Activated naive CD4-positive, alpha-beta T cell treated with anti-CD3 and anti-CD28 coated beads, Interleukin-2, amount 50 U/mL, for 24 hours (primary cell): ENCODE data around the gene COX6B1.
"Not testable (repeated sequence)": the region's sequence is repeated elsewhere in the genome, so short reads cannot be mapped to it uniquely, and the experiment has no call there.

Experiments used
- H3K27ac Mint-ChIP-seq: one replicate; pipeline ENCODE4 v1.8.0; 2021; ENCODE audit warnings: mild to moderate bottlenecking, mixed read lengths
- H3K27me3 Mint-ChIP-seq: one replicate; pipeline ENCODE4 v1.8.0; 2021; ENCODE audit warnings: mixed read lengths
- H3K36me3 Mint-ChIP-seq: one replicate; pipeline ENCODE4 v1.8.0; 2021; ENCODE audit warnings: mixed read lengths
- H3K4me1 Mint-ChIP-seq: one replicate; pipeline ENCODE4 v1.8.0; 2021; ENCODE audit warnings: mixed read lengths
- H3K4me3 Mint-ChIP-seq: one replicate; pipeline ENCODE4 v1.8.0; 2021; ENCODE audit warnings: mild to moderate bottlenecking, mixed read lengths
- H3K9me3 Mint-ChIP-seq: one replicate; pipeline ENCODE4 v1.8.0; 2021; ENCODE audit warnings: mixed read lengths

Gene COX6B1

GRCh38 chr19:35648017-35648961 lies at the start of gene COX6B1:
Gene COX6B1 (plus strand): TSS chr19:35648323. CDS start chr19:35651244, 2,921 bp downstream.
- no peaks in the 10 kb centered on the region for H3K36me3 Mint-ChIP-seq
- peaks cover 50% of the 10 kb centered on the region for H3K4me1 Mint-ChIP-seq
- H3K9me3 Mint-ChIP-seq, result no peaks in the 10 kb centered on the region
- peak within 1 kb of the TSS; percentile 98 for H3K4me3 Mint-ChIP-seq
- H3K27me3 Mint-ChIP-seq, result no peaks in the 10 kb centered on the region
- H3K27ac Mint-ChIP-seq, result peak within 1 kb of the TSS; percentile 95

- Mint-ChIP-seq H3K9me3 (no peaks in the 10 kb centered on the region), H3K4me1 (no peaks in the 10 kb centered on the region), H3K27ac (no peak overlapping the region), H3K27me3 (peaks cover 2% of the 10 kb centered on the region), H3K4me3 (no peak overlapping the region), H3K36me3 (no peaks in the 10 kb centered on the region)
Measured at GRCh38 chr19:35601971-35602370, 46.2 kb upstream of the COX6B1 start.

DNA sequence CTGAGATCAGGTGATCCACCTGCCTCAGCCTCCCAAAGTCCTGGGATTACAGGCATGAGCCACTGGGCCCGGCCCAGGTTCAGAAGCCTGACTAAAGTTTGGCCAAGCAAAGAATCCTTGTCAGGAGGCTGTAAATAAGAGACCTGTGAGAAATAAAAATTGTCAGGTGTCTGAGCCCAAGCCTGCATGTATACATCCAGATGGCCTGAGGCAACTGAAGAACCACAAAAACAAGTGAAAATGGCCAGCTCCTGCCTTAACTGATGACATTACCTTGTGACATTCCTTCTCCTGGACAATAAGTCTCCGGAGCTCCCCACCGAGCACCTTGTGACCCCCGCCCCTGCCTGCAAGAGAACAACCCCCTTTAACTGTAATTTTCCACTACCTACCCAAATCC lies 43.7 kb upstream of the COX6B1 start:
- H3K27me3 Mint-ChIP-seq, H3K4me1 Mint-ChIP-seq, H3K27ac Mint-ChIP-seq, H3K36me3 Mint-ChIP-seq, H3K4me3 Mint-ChIP-seq, H3K9me3 Mint-ChIP-seq: not testable (repeated sequence)

- H3K9me3 Mint-ChIP-seq, H3K4me3 Mint-ChIP-seq, H3K27me3 Mint-ChIP-seq, H3K27ac Mint-ChIP-seq, H3K36me3 Mint-ChIP-seq: not testable (repeated sequence)
- H3K4me1 Mint-ChIP-seq, result peaks cover 21% of the 10 kb centered on the region
Measured at GRCh38 chr19:35607170-35607569, 41.0 kb upstream of the COX6B1 start.

GRCh38 chr19:35607661-35608060 lies 40.5 kb upstream of the COX6B1 start:
- H3K4me1 Mint-ChIP-seq, result peaks cover 25% of the 10 kb centered on the region
- no peak overlapping the region for H3K27ac Mint-ChIP-seq
- no peak overlapping the region for H3K4me3 Mint-ChIP-seq
- H3K36me3 Mint-ChIP-seq, result no peaks in the 10 kb centered on the region
- H3K9me3 Mint-ChIP-seq, result peaks cover 6% of the 10 kb centered on the region
- no peaks in the 10 kb centered on the region for H3K27me3 Mint-ChIP-seq

DNA sequence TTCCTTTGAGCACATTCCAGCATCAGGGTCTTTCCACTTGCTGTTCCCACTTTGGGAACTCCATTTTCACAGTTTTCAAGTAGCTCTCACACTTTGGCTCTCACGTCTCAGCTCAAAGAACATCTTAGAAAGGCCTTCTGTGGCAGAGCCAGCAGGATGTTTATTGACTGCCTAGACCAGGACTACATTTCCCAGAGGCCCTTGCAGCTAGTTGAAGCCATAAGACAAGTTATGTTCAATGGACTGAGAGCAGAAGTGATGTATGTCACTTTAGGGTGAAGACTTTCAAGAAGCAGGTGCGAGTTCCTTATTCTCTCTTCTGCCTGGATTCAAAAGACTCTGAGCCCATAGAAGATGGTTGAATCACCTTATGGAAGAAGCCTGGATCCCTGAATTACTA lies 39.9 kb upstream of the COX6B1 start:
- peaks cover 6% of the 10 kb centered on the region for H3K9me3 Mint-ChIP-seq
- no peak overlapping the region for H3K4me3 Mint-ChIP-seq
- H3K4me1 Mint-ChIP-seq, result peaks cover 25% of the 10 kb centered on the region
- H3K27ac Mint-ChIP-seq, result peak overlapping the region; percentile 81
- H3K36me3 Mint-ChIP-seq, result no peaks in the 10 kb centered on the region
- no peaks in the 10 kb centered on the region for H3K27me3 Mint-ChIP-seq

GRCh38 chr19:35609851-35610353 lies 38.2 kb upstream of the COX6B1 start:
- peaks cover 32% of the 10 kb centered on the region for H3K4me1 Mint-ChIP-seq

DNA sequence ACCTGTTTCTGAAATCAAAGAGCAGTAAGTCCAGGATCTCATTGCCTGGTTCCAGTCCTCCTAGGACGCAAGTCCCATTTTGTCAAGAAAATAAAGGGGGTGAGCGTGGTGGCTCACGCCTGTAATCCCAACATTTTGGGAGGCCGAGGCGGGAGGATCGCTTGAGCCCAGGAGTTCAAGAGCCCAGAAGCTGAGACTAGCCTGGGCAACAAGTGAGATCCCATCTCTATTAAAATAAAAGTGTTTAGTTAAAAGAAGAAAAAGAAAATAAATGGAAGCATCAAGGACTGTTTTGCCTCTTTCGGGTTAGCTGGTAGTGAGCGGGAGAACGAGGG lies 35.9 kb upstream of the COX6B1 start:
- Mint-ChIP-seq H3K27me3 (no peaks in the 10 kb centered on the region), H3K36me3 (peaks cover 3% of the 10 kb centered on the region), H3K4me3 (peak overlapping the region; percentile 89), H3K9me3 (peaks cover 6% of the 10 kb centered on the region), H3K27ac (peak overlapping the region; percentile 98), H3K4me1 (peaks cover 32% of the 10 kb centered on the region)

More at GRCh38 chr19:35609851-35610353, 38.2 kb upstream of the COX6B1 start:
- Mint-ChIP-seq H3K36me3 (no peaks in the 10 kb centered on the region), H3K27me3 (no peaks in the 10 kb centered on the region), H3K9me3 (peaks cover 6% of the 10 kb centered on the region), H3K27ac (peak overlapping the region; percentile 95), H3K4me3 (peak overlapping the region; percentile 61)

DNA sequence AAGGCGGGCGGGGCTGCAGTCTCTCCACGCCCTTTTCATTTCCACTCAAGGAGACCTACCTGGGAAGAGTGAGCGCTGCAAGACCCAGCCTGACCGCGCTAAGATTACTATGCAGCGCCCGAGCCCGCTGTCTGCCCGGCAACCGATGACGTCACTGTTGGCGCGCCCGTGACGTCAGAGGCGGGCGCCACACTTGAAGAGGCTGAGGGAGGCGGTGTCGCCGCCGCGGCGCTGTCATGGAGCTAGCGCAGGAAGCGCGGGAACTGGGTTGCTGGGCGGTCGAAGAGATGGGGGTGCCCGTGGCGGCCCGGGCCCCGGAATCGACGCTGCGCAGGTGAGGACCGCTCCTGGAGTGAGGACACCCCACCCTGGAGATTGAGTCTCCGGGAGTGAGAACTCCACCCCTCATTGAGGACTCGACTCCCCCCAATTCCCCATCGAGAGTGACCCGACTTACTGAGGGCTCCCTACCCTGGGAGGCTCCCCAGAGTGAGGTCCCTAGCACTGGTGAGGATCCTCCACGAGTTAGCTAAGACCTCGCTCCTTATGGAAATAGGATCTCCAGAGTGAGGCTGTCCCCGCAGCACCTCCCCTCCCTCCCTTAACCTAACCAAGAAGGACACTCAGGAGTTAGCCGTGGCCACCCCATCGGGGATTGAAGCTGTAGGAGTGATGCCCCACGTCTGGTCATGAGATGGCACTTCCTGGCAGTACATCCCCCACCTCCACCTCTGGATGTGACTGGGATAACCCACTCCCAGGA lies 35.4 kb upstream of the COX6B1 start, which contains the start of gene HAUS5:
Gene HAUS5, plus strand, starts transcription at position 177 of the 763 bp plus-strand sequence. Its CDS starts 60 bp downstream, at position 237.
- Mint-ChIP-seq H3K4me3 (peak within 1 kb of the TSS; percentile 89), H3K4me1 (peaks cover 32% of the 10 kb centered on the region), H3K36me3 (peaks cover 3% of the 10 kb centered on the region), H3K9me3 (peaks cover 6% of the 10 kb centered on the region), H3K27ac (peak within 1 kb of the TSS; percentile 98), H3K27me3 (no peaks in the 10 kb centered on the region)

GRCh38 chr19:35613574-35613973 lies 34.5 kb upstream of the COX6B1 start:
- Mint-ChIP-seq H3K36me3 (peaks cover 3% of the 10 kb centered on the region), H3K9me3 (peaks cover 2% of the 10 kb centered on the region), H3K27me3 (no peaks in the 10 kb centered on the region), H3K4me3 (peak overlapping the region; percentile 89), H3K4me1 (peaks cover 30% of the 10 kb centered on the region), H3K27ac (peak overlapping the region; percentile 62)

DNA sequence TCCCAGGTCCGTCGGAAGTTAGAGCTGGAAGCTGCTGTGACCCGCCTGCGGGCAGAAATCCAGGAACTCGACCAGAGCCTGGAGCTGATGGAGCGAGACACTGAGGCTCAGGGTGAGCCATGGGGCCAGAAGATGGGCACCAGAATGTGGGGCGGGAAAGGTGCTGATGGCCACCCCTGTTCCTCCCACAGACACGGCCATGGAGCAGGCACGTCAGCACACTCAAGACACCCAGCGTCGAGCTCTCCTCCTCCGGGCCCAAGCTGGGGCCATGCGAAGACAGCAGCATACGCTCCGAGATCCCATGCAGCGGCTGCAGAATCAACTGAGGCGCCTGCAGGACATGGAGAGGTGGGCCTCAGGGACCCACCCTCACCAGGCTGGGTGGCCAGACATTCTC lies 33.1 kb upstream of the COX6B1 start:
- no peak overlapping the region for H3K4me3 Mint-ChIP-seq
- H3K27ac Mint-ChIP-seq, result no peak overlapping the region
- peaks cover 3% of the 10 kb centered on the region for H3K36me3 Mint-ChIP-seq
- no peaks in the 10 kb centered on the region for H3K27me3 Mint-ChIP-seq
- H3K9me3 Mint-ChIP-seq, result no peaks in the 10 kb centered on the region
- H3K4me1 Mint-ChIP-seq, result peaks cover 20% of the 10 kb centered on the region

DNA sequence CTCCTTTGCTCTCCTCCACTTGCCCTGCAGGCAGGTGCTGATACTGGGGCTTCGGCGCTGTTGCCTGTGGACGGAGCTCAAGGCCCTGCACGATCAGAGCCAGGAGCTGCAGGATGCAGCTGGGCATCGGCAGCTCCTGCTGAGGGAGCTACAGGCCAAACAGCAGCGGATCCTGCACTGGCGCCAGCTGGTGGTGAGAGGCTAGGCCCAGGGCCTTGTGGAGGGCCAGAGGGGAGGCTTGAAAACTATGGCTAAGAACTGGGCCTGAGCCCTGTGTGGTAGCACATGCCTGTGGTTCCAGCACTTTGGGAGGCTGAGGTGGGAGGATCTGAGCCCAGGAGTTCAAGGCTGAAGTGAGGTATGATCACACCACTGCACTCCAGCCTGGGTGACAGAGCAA lies 29.3 kb upstream of the COX6B1 start:
- Mint-ChIP-seq H3K27me3 (no peaks in the 10 kb centered on the region), H3K36me3 (peaks cover 5% of the 10 kb centered on the region), H3K4me1 (peaks cover 1% of the 10 kb centered on the region), H3K9me3 (no peaks in the 10 kb centered on the region), H3K27ac (no peak overlapping the region), H3K4me3 (no peak overlapping the region)

DNA sequence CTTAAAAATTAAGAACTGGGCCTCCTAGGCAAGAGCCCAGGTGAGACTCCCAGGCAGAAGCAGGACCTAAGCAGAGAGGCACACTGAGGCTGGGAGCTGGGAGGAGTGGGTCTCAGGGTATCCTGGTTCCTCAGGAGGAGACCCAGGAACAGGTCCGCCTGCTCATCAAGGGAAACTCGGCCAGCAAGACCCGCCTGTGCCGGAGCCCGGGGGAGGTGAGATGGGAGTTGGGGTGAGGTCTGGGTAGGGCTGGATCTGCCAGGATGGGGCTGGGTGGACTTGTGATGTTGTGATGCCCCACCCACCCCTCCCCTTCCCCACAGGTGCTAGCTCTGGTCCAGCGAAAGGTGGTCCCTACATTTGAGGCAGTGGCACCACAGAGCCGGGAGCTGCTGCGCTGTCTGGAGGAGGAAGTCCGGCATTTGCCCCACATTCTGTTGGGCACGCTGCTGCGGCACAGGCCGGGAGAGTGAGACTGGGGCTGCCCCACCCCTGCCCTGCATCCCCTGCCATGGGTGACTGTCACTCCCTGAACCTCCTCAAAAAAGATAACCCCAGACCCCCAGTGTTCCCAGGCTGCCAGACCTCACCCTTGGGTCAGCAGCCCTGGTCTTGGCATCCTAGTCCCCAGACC lies 28.7 kb upstream of the COX6B1 start:
- Mint-ChIP-seq H3K9me3 (no peaks in the 10 kb centered on the region), H3K4me3 (no peak overlapping the region), H3K27me3 (no peaks in the 10 kb centered on the region), H3K36me3 (peaks cover 5% of the 10 kb centered on the region), H3K4me1 (no peaks in the 10 kb centered on the region), H3K27ac (no peak overlapping the region)

DNA sequence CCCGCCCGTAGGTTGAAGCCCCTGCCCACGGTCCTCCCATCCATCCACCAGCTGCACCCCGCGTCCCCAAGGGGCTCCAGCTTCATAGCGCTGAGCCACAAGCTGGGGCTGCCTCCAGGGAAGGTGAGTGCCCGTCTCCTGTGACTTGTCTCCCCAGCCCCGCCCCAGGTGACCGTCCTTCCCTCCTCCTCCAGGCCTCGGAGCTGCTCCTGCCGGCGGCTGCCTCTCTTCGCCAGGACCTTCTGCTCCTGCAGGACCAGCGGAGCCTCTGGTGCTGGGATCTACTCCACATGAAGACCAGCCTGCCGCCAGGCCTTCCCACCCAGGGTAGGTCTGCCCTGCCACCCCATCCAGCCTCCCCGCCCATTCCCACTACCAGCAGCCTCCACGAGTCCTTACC lies 28.1 kb upstream of the COX6B1 start:
- H3K9me3 Mint-ChIP-seq, result no peaks in the 10 kb centered on the region
- H3K36me3 Mint-ChIP-seq, result peaks cover 5% of the 10 kb centered on the region
- no peaks in the 10 kb centered on the region for H3K27me3 Mint-ChIP-seq
- H3K4me3 Mint-ChIP-seq, result no peak overlapping the region
- no peaks in the 10 kb centered on the region for H3K4me1 Mint-ChIP-seq
- H3K27ac Mint-ChIP-seq, result no peak overlapping the region

GRCh38 chr19:35621708-35622107 lies 26.4 kb upstream of the COX6B1 start:
- H3K4me1 Mint-ChIP-seq, result no peaks in the 10 kb centered on the region

More at GRCh38 chr19:35621708-35622107, 26.4 kb upstream of the COX6B1 start:
- Mint-ChIP-seq H3K9me3 (no peaks in the 10 kb centered on the region), H3K27ac (peak overlapping the region; percentile 15), H3K4me3 (no peak overlapping the region), H3K27me3 (no peaks in the 10 kb centered on the region), H3K36me3 (peaks cover 2% of the 10 kb centered on the region)
